A549 (cell line): ENCODE results near the gene HMCN1.

Source experiments
- FOSL2 ChIP-seq, 2 experiments: fragments of 450-650 bp in 1 of 2; fragments of >200 bp in 1 of 2; sonication (Bioruptor Twin) in 1 of 2; formaldehyde crosslinking; IDR thresholded peaks; 2 replicates each; pipeline versions ENCODE4 v1.5.0 to v1.6.1; 2016 to 2020; ENCODE audit warnings: mild to moderate bottlenecking in 1 of 2, moderate library complexity in 1 of 2
- ZSCAN20 ChIP-seq: fragments of 250-450 bp; sonication (Bioruptor Pico); IDR thresholded peaks from 2 replicates; pipeline ENCODE4 v1.8.0; 2022; ENCODE audit warnings: mild to moderate bottlenecking, moderate library complexity
- TF ChIP-seq, protein P1 (sequence below): fragments of >200 bp; sonication (Bioruptor Twin); formaldehyde crosslinking; IDR thresholded peaks from 3 replicates; pipeline ENCODE4 v1.5.1; 2016

DNA sequence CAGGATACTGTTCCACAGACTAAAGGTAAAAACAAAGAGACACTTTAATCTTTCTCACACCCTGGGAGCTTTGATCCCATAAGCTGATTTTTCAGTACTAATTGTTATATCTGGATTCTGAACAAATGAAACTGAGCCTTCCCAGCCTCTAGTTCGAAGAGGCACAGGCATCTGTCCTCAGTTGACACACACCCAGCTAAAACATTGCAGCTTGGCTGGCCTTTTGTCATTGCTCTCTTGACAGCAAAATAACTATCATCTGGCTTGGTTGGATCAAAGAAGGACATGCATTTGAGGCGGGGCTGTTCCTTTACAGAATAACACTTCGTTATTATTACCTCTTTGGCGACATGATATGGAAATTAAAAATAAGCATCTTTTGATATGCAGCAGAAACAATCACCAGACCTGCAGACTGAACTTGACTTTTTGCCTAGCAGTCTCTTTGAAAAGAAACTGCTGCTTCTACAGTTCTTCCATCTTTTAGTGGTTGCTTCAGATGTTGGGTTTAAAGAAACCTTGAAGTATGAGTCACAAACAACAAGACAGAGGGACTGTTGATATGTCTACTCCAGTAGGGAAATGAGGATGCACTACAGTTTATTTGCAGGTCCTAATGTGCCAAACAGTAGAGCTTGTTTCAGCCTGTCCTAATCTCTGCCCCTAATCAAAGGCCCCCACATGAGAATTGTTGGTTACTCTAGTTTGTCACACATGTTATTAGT is 474.4 kb downstream of the HMCN1 start:
- TF ChIP-seq ZSCAN20 (CRISPR knock-in tag) (no peak), FOSL2 (IDR thresholded peaks at IDR 0.05) (no peak), FOSL2 (CRISPR knock-in tag; IDR thresholded peaks at IDR 0.05) (peak; percentile 27; the same call in 1 of the 2 replicates)
- TF ChIP-seq, protein P1, sequence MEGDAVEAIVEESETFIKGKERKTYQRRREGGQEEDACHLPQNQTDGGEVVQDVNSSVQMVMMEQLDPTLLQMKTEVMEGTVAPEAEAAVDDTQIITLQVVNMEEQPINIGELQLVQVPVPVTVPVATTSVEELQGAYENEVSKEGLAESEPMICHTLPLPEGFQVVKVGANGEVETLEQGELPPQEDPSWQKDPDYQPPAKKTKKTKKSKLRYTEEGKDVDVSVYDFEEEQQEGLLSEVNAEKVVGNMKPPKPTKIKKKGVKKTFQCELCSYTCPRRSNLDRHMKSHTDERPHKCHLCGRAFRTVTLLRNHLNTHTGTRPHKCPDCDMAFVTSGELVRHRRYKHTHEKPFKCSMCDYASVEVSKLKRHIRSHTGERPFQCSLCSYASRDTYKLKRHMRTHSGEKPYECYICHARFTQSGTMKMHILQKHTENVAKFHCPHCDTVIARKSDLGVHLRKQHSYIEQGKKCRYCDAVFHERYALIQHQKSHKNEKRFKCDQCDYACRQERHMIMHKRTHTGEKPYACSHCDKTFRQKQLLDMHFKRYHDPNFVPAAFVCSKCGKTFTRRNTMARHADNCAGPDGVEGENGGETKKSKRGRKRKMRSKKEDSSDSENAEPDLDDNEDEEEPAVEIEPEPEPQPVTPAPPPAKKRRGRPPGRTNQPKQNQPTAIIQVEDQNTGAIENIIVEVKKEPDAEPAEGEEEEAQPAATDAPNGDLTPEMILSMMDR = no peak
